Hematopoietic multipotent progenitor cell treated with erythropoietin and hydrocortisone succinate and interleukin-3 and kit ligand, for 17 days (in vitro differentiated cells): ENCODE data around the gene RAB20.
"Not testable (repeated sequence)": the region's sequence is repeated elsewhere in the genome, so short reads cannot be mapped to it uniquely, and the experiment has no call there.

Source experiments
- DNase-seq: peaks from one replicate; pipeline ENCODE4 v3.0.0-alpha.2; 2015; ENCODE audit warnings: low spot score

The RAB20 gene

DNA sequence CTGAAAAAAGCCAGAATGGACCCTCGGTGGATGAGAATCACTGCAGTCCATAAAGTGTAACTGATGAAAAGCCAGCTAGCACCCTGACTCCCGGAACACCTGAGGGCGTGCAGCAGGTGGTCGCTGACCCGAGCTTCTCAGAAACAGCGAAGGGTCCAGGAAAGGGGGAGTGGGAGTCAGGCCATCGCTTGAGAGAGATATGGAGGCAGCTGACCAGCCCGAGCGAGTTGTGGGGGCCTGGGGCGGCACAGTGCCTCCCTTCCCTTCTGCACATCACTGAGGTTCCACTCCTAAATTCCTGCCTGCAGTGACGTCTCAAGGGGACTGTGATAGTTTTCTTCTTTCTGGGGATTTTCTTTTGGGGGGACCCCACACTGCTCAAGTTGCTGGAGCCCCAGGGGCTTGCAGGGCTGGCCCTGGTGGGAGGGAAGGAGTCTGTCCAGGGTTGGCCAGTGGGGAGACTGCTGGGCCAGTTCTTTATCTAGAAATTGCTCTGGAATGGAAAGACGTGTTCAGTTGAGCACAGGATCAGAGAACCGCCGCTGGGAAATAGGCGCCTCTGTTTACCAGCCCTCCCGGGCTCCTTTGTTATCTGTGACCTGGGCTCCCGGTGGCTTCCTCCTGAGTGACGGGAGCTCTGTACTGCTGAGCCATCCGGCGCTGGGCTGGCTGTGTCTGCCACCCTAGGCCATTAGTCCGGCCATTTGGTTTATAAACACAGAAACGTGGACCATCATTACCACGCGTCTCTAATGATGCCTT is 71.3 kb downstream of the RAB20 start:
- DNase-seq: no peak

DNA sequence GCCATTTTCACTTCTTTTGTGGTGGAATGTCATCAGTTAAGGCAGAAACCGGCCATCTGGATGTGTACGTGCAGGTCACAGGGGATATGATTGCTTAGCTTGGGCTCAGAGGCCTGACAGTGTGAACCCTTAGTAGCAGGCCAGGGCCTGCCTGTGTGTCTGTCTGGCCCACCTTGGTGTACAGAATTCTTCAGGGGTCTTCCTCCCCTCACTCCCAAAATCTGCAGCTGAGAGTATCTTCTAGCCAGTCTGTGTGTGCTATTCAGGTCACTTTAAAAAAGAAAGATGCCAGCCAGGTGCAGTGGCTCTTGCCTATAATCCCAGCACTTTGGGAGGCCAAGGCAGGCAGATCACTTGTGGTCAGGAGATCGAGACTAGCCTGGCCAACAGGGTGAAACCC is 74.6 kb downstream of the RAB20 start:
- DNase-seq: not testable (repeated sequence)

DNA sequence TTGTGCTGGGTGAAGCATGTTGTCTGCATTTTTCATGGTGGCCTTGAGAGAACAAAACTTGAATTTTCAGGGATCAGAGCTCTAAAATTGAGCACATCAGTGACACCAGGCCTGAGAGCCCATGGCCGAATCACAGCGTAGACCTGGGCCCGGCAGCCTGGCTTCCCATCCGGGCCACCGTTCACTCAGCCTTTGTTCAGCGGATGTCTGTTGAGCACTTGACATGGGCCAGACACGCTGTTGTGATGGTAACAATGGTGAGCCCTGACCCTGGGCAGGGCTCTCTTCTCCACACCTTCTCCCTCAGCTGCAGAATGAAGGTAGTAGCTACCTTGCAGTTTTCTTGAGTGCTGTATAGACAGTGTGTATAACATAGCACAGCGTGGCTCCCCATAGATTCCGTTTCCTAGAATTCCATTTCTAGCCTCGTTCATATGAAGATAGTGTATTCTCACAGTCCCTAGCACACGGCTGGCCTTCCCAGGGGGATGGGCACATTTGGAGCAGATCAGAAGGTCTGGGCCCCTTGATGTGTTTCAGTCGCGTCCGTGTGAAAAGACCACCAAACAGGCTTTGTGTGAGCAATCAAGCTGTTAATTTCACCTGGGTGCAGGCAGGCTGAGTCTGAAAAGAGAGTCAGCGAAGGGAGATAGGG is 75.3 kb downstream of the RAB20 start:
- DNase-seq: no peak

- DNase-seq: no peak
These were observed 75.9 kb downstream of the RAB20 start for GRCh38 chr13:110485604-110486003.

DNA sequence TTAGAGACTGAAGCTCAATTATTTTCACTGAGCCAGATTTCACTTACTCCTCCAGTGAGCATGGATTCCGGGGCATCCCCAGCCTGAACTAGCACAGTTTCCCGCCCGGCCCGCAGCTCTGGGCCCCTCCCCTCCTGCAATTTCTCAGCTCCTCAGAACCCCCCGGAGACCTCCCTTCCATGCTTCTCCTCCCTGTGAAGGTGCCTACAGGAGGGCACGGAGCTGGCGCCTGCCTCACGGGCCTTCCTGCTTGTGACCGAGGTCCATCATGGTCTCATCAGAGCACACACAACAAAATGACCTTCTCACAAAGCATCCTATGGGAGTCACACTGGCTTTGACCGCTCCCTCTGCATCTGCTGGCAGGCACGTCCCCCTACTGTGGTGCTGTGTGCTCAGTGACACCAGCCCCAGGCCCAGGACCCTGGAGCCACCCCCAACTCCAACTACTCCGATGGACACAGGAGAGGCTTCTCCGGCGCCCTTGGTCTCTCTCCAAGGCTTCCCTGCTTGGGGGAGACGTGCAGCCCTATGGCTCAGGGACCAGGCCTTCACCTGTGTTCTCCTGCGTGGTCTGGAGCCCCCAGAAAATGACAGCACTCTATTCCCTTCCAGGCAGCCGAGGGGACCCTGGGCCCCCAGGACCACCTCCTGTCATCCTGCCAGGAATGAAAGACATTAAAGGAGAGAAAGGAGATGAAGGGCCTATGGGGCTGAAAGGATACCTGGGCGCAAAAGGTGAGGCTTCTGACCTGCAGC is 77.1 kb downstream of the RAB20 start:
- DNase-seq: no peak

GRCh38 chr13:110483386-110483968 is 78.0 kb downstream of the RAB20 start:
- no peak for DNase-seq

- no peak for DNase-seq
These were observed 81.4 kb downstream of the RAB20 start for GRCh38 chr13:110480161-110480560.

DNA sequence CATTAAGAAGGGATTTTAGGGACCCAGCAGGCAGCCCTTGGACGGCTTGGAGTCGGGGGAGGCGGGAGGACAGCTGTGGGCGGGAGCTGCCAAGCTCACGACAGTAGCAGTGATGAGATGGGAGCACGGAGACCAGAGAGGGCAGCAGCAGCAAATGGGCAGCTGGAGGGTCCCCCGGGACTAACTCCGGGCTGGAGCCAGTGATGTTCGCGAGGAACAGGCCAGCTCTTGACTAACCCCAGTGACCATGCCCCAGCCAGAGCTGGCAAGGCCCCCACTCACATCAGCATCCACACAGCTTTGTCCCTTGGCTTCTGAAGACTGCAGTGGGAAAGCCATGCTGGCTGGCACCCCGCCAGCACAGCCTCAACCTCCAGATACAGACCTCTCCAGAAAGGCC is 81.9 kb downstream of the RAB20 start:
- DNase-seq: no peak

DNA sequence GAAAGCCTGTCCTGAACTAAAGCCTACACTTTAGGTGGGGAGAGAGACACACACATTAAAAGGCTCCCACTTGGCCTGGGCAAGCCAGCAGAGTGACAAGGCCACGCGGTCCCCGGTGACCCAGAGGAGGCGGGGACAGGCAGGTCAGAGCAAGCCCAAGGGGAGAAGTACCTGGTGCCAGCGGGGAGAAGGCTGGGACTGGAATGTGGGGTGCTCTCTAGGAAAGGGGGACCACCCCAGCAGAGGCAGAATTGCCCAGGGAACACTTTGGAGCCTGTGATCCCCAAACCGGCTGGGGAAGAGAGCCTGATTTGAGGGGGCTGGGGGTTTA is 82.3 kb downstream of the RAB20 start:
- DNase-seq: no peak

DNA sequence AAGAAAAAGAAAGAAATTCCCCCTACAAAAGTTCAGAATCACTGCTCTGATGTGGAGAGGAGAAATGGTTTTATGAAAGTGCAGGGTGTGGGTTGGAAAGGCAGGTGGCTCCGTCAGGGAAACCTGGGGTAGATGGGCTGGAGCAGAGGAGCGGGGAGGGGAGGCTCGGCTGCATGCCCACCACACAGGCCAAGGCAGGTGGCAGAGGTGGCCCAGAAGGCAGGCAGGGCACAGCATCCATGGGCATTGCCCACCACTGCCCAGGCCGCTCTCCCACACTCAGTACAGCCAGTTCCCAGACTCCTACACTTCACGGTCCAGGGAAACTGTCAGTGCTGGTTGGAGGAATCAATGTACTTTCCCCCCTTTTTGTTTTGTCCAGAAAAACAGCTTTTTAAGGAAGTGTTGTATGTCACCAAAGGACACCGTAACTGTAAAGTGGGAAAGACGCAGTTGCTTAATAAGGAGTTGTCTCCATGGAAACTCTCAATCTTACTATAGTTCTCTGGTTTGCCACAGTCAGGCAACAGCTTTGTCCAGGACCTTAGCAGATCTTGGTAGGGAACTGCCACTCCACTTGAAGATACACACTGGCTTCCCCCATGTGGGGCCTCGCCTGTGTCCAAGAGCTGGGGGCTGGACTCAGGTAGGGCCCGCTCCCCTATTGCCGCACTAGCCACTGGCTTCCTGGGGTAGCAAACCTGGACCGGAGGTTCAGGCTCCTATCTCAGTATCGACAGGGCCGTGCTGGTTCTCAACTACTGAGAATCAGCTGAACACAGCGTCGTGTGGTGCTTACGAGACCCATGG is 82.9 kb downstream of the RAB20 start:
- DNase-seq: no peak

DNA sequence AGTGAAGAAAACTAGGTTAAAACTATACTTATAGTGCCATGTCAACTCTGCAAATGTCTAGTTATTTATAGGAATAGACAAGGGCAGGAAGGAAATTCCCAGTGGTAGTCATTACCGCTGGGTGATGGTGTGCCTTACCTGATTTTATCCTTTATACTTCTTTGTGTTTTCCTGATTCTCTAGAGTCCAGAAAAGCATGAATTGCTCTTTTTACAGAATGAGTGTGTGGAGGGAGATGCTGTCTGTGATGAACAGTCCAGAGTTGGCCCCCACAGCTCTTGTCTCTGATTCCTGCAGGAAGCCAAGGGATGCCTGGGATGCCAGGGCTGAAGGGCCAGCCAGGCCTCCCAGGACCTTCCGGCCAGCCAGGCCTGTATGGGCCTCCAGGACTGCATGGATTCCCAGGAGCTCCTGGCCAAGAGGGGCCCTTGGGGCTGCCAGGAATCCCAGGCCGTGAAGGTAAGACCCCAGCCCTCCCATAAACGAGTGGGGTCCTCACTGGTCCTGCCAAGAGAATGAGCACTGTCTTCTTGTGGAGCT is 83.7 kb downstream of the RAB20 start:
- DNase-seq: no peak

DNA sequence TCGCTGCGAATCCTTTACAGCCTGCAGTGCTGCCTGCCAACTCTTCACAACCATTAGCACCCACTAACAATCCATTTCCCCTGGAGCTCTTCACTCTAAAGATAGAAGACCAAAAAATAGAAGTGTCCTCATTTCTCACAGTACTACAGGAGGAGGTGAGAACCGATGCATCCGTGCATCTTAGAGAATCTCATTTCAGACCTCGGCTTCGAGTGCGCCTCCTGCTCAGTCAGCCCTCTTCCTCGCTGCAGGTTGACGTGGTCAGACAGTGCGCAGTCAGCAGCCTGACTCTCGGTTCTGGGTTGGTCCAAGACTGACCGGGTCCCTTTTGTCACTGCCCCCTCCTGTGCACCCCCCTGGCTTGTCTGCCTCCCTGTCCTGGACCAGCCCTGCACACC is 85.3 kb downstream of the RAB20 start:
- no peak for DNase-seq

DNA sequence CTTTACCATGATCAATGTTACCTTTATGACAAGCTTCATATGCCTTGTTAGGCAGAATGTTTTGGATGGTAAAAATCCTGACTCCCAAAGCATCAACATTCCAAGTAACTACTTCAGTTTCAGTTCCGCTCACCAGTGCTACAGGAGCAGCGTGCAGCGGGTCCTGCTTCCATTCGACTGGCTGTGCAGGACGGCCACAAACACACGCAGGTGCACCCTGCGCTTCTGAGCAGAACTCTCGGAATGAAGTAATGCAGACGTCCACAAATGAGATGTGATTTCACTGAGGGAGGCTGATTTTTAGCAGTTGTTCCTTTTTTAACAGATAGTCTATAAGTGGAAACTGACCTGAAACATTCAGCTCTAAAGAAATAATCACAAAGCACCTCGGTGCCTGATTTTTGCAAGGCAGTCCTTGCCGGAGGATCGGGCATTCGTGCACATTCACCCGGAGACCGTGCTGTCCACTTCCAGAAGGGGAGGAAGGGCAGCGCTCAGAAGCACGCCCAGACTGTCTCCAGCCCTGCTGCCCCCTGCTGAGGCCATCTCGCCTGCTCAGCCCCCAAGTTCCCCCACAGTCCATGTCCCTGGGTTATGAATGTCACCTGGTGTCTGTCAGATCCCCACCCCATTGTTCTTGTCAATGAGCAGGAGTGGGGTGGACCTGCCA is 85.8 kb downstream of the RAB20 start:
- no peak for DNase-seq

GRCh38 chr13:110475117-110475516 is 86.4 kb downstream of the RAB20 start:
- DNase-seq: no peak

GRCh38 chr13:110474713-110475112 is 86.8 kb downstream of the RAB20 start:
- DNase-seq: no peak
